Measurements from ENCODE around the gene INPP4A. TPM values are rescaled to one million over a fixed set of nuclear protein-coding genes. Genes with fewer than 3 reads are reported as not detected.

The INPP4A gene
- total and polyA plus RNA-seq, 12 donors = 3.8 to 31.2 (median 21.1) TPM

DNA sequence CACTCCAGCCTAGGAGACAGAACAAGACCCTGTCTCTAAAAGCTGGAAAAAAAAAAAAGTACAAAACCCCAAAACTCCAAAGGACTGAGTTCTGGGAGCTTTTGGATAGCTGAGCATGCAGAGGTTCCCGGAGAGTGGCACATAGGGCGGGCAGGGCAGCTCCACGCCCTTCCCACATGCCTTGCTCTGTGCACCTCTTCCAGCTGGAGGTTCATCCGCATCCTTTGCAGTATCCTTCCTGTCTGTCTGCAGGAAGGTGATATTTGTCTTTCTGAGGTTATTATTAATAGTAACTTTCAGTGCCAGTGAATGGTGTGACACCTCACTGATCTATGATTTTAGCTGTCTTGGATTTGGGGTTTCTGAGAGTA lies 70.2 kb downstream of the INPP4A start:
- peaks cover 0 to 11% (median 0%) of the 10 kb centered on the region in 9 donors for H3K36me3 ChIP-seq
- H3K4me3 ChIP-seq = no peak overlapping the region
- WGBS, 2 donors = 80 to 83% methylated on average over 4 of the region's 4 CpGs
- intact Hi-C loops (cut with DNase I) = loop anchor here in 7 of 10 donors (5.0 to 10.0 kb wide), 5 partner anchors 42 to 103 kb away; partner anchors contain the start of gene INPP4A (in 1 of the 7)
- H3K27ac ChIP-seq = peak overlapping the region in 1 of 10 donors; percentile 72
- H3K27me3 ChIP-seq = no peaks in the 10 kb centered on the region
- TF ChIP-seq, protein P1, sequence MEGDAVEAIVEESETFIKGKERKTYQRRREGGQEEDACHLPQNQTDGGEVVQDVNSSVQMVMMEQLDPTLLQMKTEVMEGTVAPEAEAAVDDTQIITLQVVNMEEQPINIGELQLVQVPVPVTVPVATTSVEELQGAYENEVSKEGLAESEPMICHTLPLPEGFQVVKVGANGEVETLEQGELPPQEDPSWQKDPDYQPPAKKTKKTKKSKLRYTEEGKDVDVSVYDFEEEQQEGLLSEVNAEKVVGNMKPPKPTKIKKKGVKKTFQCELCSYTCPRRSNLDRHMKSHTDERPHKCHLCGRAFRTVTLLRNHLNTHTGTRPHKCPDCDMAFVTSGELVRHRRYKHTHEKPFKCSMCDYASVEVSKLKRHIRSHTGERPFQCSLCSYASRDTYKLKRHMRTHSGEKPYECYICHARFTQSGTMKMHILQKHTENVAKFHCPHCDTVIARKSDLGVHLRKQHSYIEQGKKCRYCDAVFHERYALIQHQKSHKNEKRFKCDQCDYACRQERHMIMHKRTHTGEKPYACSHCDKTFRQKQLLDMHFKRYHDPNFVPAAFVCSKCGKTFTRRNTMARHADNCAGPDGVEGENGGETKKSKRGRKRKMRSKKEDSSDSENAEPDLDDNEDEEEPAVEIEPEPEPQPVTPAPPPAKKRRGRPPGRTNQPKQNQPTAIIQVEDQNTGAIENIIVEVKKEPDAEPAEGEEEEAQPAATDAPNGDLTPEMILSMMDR (IDR thresholded peaks at IDR 0.05) = no peak
- no peak for ATAC-seq
- peaks cover 5 to 58% (median 18%) of the 10 kb centered on the region in 9 donors for H3K4me1 ChIP-seq
- DNase-seq = no peak
- H3K9me3 ChIP-seq = no peaks in the 10 kb centered on the region

DNA sequence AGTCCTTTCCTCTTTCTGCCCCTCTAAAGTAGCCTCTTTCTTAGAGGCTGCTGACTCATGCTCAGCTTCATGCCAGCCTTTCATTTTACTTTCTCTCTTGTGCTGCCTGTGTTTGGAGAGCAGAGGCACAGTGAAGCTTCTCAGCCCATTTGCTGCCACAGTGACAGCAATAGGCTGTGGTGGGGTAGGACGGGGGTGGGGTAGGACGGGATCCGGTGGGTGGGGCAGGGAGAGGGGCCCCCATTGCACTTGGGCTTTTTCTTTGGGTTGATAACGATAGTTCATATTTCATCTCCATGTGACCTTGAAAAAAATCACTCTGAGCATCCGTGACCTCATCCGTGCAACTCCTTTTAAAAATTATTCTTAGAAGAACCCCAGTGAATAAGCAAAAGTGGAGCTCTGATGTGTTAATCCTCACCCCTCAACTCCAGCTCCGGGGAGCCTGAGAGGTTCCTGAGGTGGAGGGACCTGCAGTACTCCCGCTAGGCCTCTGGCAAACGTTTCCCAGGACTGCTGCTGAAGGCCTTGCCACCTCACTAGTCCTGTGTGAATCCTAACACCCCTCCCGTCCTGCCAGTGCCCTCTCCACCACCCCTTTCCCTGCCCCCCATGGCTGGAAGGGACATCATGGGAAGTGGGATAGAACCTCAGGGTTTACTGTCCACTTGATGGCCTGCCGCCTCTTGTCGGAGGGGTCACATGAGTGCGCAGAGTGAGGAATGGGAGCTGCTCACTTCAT lies 70.8 kb downstream of the INPP4A start:
- DNase-seq (no peak), ATAC-seq (peak in 1 of 8 donors; percentile 16)
- TF ChIP-seq, protein P1 (IDR thresholded peaks at IDR 0.05) = no peak
- no peaks in the 10 kb centered on the region for H3K27me3 ChIP-seq
- 78 to 83% methylated on average over 13 of the region's 13 CpGs for WGBS, 2 donors
- peak overlapping the region in 1 of 10 donors; percentile 72 for H3K27ac ChIP-seq
- H3K36me3 ChIP-seq = peaks cover 0 to 17% (median 0%) of the 10 kb centered on the region in 9 donors
- H3K4me3 ChIP-seq = no peak overlapping the region
- intact Hi-C loops (cut with DNase I) = loop anchor here in 7 of 10 donors (5.0 to 10.0 kb wide), 4 partner anchors 42 to 103 kb away; partner anchors contain the start of gene INPP4A (in 1 of the 7)
- H3K9me3 ChIP-seq = no peaks in the 10 kb centered on the region
- peaks cover 5 to 55% (median 18%) of the 10 kb centered on the region in 9 donors for H3K4me1 ChIP-seq

DNA sequence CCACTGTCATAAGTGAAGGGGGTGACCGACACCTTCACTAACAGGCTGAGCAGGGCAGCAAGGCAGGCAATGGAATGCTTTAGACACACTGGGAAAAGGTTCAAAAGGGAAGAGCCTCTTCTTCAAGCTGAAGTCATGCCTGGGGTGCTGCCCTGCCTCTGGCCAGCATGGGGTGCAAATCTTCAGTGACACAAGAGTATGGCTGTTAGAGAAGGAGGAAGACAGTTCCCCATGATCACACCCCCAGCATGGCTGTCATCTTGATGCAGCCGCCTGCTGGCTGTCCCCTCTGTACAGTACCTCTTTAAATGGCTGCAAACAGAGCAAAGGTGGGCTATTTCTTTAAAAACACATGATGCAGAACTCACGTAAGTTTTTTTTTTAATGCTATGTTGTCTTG lies 71.9 kb downstream of the INPP4A start:
- intact Hi-C loops (cut with DNase I) = loop anchor here in 7 of 10 donors (5.0 to 10.0 kb wide), 4 partner anchors 41 to 104 kb away; partner anchors contain the start of gene INPP4A (in 1 of the 7)
- no peak for ATAC-seq
- WGBS, 2 donors = 84 to 85% methylated on average over 3 of the region's 3 CpGs
- Histone ChIP-seq H3K27ac (peak overlapping the region in 1 of 10 donors; percentile 24), H3K9me3 (no peaks in the 10 kb centered on the region), H3K4me3 (no peak overlapping the region), H3K4me1 (peaks cover 5 to 55% (median 18%) of the 10 kb centered on the region in 9 donors), H3K36me3 (peaks cover 0 to 28% (median 0%) of the 10 kb centered on the region in 9 donors), H3K27me3 (no peaks in the 10 kb centered on the region)
- TF ChIP-seq, protein P1 (IDR thresholded peaks at IDR 0.05) = no peak
- DNase-seq = no peak

DNA sequence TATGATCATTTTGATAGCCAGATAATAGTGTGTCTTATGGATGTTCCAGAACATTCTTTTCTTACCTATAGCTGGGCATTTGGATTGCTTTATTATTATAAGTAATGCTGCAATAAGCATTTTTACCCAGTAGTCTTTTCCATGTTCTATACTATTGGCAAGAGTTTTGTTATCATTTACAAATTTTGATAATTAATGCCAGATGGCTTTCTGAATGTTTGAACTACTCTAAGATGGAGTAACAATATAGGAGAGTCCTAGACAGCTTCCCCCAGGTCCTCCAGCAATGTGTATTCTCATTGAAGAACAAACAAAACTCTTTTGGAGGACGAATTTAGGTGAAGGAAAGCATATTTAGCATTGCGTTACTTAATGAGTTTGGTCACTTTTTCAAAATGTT lies 73.0 kb downstream of the INPP4A start:
- Histone ChIP-seq H3K4me1 (peaks cover 5 to 60% (median 18%) of the 10 kb centered on the region in 9 donors), H3K27me3 (no peaks in the 10 kb centered on the region), H3K27ac (peak overlapping the region in 1 of 10 donors; percentile 49), H3K9me3 (no peaks in the 10 kb centered on the region), H3K36me3 (peaks cover 0 to 31% (median 0%) of the 10 kb centered on the region in 9 donors), H3K4me3 (no peak overlapping the region)
- no peak for ATAC-seq
- TF ChIP-seq, protein P1 (IDR thresholded peaks at IDR 0.05) = no peak
- no peak for DNase-seq
- intact Hi-C loops (cut with DNase I) = loop anchor here in 8 of 10 donors (2.0 to 10.0 kb wide), 5 partner anchors 40 to 105 kb away; partner anchors contain the start of gene INPP4A (in 1 of the 8)
- 95 to 97% methylated on average over 2 of the region's 2 CpGs for WGBS, 2 donors
